Body of pancreas (tissue), 4 donors: ENCODE measurements around the gene PRR20B.

Source experiments
- CTCF ChIP-seq, 7 experiments: fragments of 450-650 bp in 4 of 7; fragments of 200-600 bp in 3 of 7; sonication (generic) in 3 of 7; IDR thresholded peaks; one replicate each; pipeline ENCODE4 v1.5.1; 2016 to 2019; ENCODE audit warnings: antibody characterized with exemption in 7 of 7
- POLR2A ChIP-seq, 3 donors: fragments of 450-650 bp; IDR thresholded peaks; one replicate each; pipeline ENCODE4 v1.6.1; 2016; ENCODE audit warnings: antibody characterized with exemption in 3 of 3, mild to moderate bottlenecking in 2 of 3

- TF ChIP-seq POLR2A (IDR thresholded peaks at IDR 0.05) (no peak), CTCF (IDR thresholded peaks at IDR 0.05) (no peak)
These were observed 32.3 kb upstream of the PRR20B start for GRCh38 chr13:57114945-57115344.
